Measurements from ENCODE around the gene RTN3.

GRCh38 chr11:63672156-63672463 is 9.2 kb upstream of the RTN3 start:
- TF ChIP-seq CTCF (IDR thresholded peaks at IDR 0.05) (no peak), POLR2A (IDR thresholded peaks at IDR 0.05) (no peak)
